Measurements from ENCODE around the gene RNF10. TPM values are rescaled to one million over a fixed set of nuclear protein-coding genes. Genes with fewer than 3 reads are reported as not detected.
"Not testable (repeated sequence)": the region's sequence is repeated elsewhere in the genome, so short reads cannot be mapped to it uniquely, and the experiment has no call there.

Gene RNF10
- 100 to 1,000 TPM; 241 to 279 TPM for total RNA-seq

- Mint-ChIP-seq H3K9me3 (no peaks in the 10 kb centered on the region), H3K27ac (peak within 1 kb of the TSS; percentile 91 to 94), H3K4me1 (ENCODE audit: low read depth in 2 of 2) (peaks cover 40 to 42% of the 10 kb centered on the region in 2 donors), H3K27me3 (no peaks in the 10 kb centered on the region), H3K4me3 (peak within 1 kb of the TSS; percentile 94), H3K36me3 (peaks cover 10% of the 10 kb centered on the region)
- DNase-seq (ENCODE audit: low spot score) (peak; percentile 83), ATAC-seq (peak; percentile 88 to 93)
Observed at GRCh38 chr12:120534203-120534702, at the start of gene RNF10. Gene RNF10, plus strand, starts transcription at chr12:120534356. Its CDS starts 456 bp downstream, at chr12:120534812.

- ATAC-seq (no peak), DNase-seq (ENCODE audit: low spot score) (no peak)
- no peak overlapping the region for H3K4me3 Mint-ChIP-seq
- no peaks in the 10 kb centered on the region for H3K9me3 Mint-ChIP-seq
- H3K36me3 Mint-ChIP-seq = no peaks in the 10 kb centered on the region
- no peak overlapping the region for H3K27ac Mint-ChIP-seq
- H3K4me1 Mint-ChIP-seq (ENCODE audit: low read depth in 2 of 2) = peaks cover 22 to 30% of the 10 kb centered on the region in 2 donors
- no peaks in the 10 kb centered on the region for H3K27me3 Mint-ChIP-seq
Observed at GRCh38 chr12:120485961-120486881, 47.9 kb upstream of the RNF10 start.

DNA sequence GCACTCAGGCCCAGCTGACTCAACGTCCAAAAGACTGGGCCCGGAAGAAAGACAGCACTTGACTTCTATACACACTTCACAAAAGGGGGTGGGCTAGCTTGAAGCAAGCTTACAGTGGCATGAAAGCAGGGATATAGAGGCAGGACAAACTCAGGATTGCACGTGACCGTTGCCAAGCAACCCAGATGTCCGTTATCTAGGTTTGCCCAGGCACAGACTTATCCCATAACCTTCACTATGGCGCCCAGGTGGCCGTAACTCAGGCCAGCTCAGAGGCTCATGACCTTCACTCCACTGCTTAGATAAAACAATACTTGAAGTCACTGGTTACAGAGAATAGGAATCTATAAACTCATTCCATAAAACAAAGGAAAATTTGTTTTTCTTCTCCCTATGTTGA is 46.6 kb upstream of the RNF10 start:
- H3K27me3 Mint-ChIP-seq; H3K27ac Mint-ChIP-seq; H3K36me3 Mint-ChIP-seq; DNase-seq (ENCODE audit: low spot score); H3K4me3 Mint-ChIP-seq; ATAC-seq; H3K9me3 Mint-ChIP-seq: not testable (repeated sequence)
- H3K4me1 Mint-ChIP-seq (ENCODE audit: low read depth in 2 of 2) = peaks cover 14 to 20% of the 10 kb centered on the region in 2 donors

GRCh38 chr12:120488057-120488640 is 46.0 kb upstream of the RNF10 start:
- ATAC-seq (no peak), DNase-seq (ENCODE audit: low spot score) (no peak)
- H3K27me3 Mint-ChIP-seq = no peaks in the 10 kb centered on the region
- no peak overlapping the region for H3K4me3 Mint-ChIP-seq
- H3K9me3 Mint-ChIP-seq = no peaks in the 10 kb centered on the region
- peak overlapping the region in 1 of 2 donors; percentile 52 for H3K27ac Mint-ChIP-seq
- no peaks in the 10 kb centered on the region for H3K36me3 Mint-ChIP-seq
- peaks cover 11 to 17% of the 10 kb centered on the region in 2 donors for H3K4me1 Mint-ChIP-seq (ENCODE audit: low read depth in 2 of 2)

DNA sequence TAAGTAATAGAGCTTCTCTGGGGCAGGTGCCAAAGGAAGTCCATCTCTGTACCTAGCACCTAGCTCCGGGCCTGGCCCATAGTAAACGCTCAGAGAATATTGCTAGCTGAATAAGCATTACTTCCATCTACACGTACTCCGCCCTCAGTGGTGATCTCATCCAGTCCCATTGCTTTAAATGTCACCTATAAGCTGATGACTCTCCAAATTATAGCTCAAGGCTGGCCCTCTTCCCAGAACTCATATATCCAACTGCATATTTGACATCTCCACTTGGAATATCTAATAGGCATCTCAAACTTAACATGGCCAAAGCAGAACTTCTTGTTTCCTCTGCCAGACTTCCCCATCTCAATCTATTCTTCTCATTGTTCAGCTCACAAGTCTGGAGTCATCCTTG is 45.1 kb upstream of the RNF10 start:
- H3K27ac Mint-ChIP-seq = no peak overlapping the region
- ATAC-seq (no peak), DNase-seq (ENCODE audit: low spot score) (no peak)
- H3K27me3 Mint-ChIP-seq = no peaks in the 10 kb centered on the region
- peaks cover 3 to 9% of the 10 kb centered on the region in 2 donors for H3K4me1 Mint-ChIP-seq (ENCODE audit: low read depth in 2 of 2)
- H3K36me3 Mint-ChIP-seq = no peaks in the 10 kb centered on the region
- no peak overlapping the region for H3K4me3 Mint-ChIP-seq
- H3K9me3 Mint-ChIP-seq = no peaks in the 10 kb centered on the region

- H3K27ac Mint-ChIP-seq = no peak overlapping the region
- DNase-seq (ENCODE audit: low spot score) (no peak), ATAC-seq (no peak)
- no peaks in the 10 kb centered on the region for H3K27me3 Mint-ChIP-seq
- H3K36me3 Mint-ChIP-seq = no peaks in the 10 kb centered on the region
- no peaks in the 10 kb centered on the region for H3K9me3 Mint-ChIP-seq
- H3K4me1 Mint-ChIP-seq (ENCODE audit: low read depth in 2 of 2) = peaks cover 6 to 13% of the 10 kb centered on the region in 2 donors
- no peak overlapping the region for H3K4me3 Mint-ChIP-seq
Observed at GRCh38 chr12:120490325-120490724, 43.8 kb upstream of the RNF10 start.

- Mint-ChIP-seq H3K27ac (no peak overlapping the region), H3K27me3 (no peaks in the 10 kb centered on the region), H3K4me1 (ENCODE audit: low read depth in 2 of 2) (peaks cover 9 to 18% of the 10 kb centered on the region in 2 donors), H3K9me3 (no peaks in the 10 kb centered on the region), H3K36me3 (no peaks in the 10 kb centered on the region), H3K4me3 (no peak overlapping the region)
- ATAC-seq = no peak
- no peak for DNase-seq (ENCODE audit: low spot score)
Observed at GRCh38 chr12:120490833-120491512, 43.2 kb upstream of the RNF10 start.

DNA sequence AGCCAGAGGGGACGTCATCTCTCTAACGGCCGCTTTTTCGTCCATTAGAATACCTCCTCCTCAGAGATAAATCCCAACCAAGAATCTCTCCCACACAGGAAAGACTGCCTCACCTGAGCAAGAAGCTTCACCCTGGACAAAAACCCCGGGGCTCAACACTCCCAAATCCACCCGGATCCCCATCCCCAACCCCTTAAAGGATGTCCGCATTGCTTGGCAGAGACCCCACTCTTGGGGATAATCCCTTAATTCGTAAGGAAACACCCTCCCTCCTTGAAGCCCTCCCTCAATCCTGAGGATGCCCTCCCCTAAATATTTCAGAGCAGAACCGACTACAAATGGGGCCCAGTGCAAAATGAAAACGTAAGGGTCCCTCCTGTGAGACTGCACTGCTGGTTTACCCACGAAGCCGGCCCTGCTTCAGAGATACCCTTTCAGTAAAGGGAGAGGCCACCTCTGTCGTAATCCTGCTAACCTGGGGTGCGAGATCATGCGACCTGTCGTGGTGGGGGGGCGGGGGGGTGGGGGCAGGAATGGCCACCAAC is 38.9 kb upstream of the RNF10 start:
- ATAC-seq (peak in 1 of 2 donors; percentile 0), DNase-seq (ENCODE audit: low spot score) (no peak)
- H3K36me3 Mint-ChIP-seq = peaks cover 22% of the 10 kb centered on the region
- H3K27me3 Mint-ChIP-seq = no peaks in the 10 kb centered on the region
- peak overlapping the region; percentile 91 for H3K4me3 Mint-ChIP-seq
- H3K27ac Mint-ChIP-seq = peak overlapping the region; percentile 65 to 88
- H3K9me3 Mint-ChIP-seq = no peaks in the 10 kb centered on the region
- H3K4me1 Mint-ChIP-seq (ENCODE audit: low read depth in 2 of 2) = peaks cover 27 to 34% of the 10 kb centered on the region in 2 donors

DNA sequence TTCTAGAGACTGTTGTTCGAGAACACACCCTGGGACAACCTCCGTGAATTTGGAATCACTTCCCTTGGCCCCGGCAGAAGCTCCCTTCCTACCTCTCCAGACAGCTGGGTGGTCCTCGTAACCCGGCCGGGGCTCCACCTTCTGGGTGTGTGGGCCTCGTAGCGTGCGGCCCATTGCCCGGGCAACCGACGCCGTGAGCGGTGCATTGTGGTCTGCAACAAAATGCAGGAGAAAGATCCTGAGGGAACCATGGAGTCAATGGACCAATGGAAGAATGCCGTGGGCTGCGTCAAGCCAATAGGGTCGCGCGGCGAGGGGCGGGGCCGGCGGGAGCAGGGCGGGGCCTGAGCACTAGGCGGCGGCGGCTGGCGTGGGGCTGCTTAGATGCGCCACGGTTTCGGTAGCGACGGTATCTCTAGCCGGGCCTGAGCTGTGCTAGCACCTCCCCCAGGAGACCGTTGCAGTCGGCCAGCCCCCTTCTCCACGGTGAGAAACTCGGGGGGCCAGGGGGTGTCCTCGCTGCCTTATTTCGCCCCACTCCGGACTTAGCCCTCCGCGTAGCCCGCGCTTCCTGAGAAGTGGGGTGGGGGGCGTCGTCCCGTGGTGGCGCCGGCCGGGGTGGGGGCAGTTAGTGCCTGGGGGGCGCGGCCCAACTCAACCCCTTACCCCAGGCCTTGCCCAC is 38.3 kb upstream of the RNF10 start, which contains the start of gene DYNLL1:
Gene DYNLL1, plus strand, starts transcription at position 383 of the 682 bp plus-strand sequence. CDS start 309 bp downstream, outside the sequence.
- ATAC-seq = peak; percentile 99
- H3K27me3 Mint-ChIP-seq = no peaks in the 10 kb centered on the region
- H3K4me1 Mint-ChIP-seq (ENCODE audit: low read depth in 2 of 2) = peaks cover 29 to 34% of the 10 kb centered on the region in 2 donors
- DNase-seq (ENCODE audit: low spot score) = peak; percentile 98
- peaks cover 27% of the 10 kb centered on the region for H3K36me3 Mint-ChIP-seq
- H3K27ac Mint-ChIP-seq = peak within 1 kb of the TSS; percentile 65 to 88
- no peaks in the 10 kb centered on the region for H3K9me3 Mint-ChIP-seq
- peak within 1 kb of the TSS; percentile 91 for H3K4me3 Mint-ChIP-seq

DNA sequence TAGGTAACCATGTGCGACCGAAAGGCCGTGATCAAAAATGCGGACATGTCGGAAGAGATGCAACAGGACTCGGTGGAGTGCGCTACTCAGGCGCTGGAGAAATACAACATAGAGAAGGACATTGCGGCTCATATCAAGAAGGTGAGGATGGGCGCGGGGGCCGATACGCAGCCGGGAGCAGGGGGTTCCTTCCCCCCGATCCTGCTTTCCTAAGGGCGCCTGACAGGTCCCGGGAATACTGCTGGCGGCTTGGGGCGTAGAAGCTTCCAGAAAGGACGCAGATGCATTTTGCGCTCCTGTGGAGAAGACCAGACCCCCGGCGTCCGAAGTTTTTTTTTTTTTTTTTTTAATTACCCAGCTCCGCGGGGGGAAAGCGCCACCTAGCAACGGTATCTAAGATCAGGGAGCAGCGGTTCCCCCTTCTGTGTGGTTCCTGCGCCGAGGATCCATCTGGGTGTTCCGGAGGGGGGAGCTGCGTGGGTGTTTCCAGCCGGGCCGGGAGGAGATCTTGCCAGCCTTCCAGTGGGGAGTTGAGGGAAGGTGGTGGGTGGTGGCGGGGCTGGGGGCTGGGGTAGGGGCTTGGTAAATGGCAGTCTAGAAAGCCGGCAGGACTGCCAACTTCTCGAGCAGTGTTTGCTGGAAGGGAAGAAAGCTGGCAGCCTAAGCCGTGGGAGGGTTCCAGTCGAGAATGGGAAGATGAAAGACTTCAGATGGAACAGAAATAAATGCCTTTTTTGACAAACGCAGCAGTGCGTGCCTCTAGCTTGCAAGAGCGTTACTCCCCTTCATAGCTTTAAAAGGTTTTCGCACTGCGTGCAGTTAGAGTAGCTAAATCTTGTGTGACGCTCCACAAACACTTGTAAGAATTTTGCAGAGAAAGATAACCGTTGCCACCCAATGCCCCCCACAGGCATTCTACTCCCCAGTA is 37.5 kb upstream of the RNF10 start:
- peak overlapping the region; percentile 91 for H3K4me3 Mint-ChIP-seq
- ATAC-seq (no peak), DNase-seq (ENCODE audit: low spot score) (peak; percentile 67)
- peaks cover 29 to 34% of the 10 kb centered on the region in 2 donors for H3K4me1 Mint-ChIP-seq (ENCODE audit: low read depth in 2 of 2)
- H3K36me3 Mint-ChIP-seq = peaks cover 27% of the 10 kb centered on the region
- no peaks in the 10 kb centered on the region for H3K9me3 Mint-ChIP-seq
- no peaks in the 10 kb centered on the region for H3K27me3 Mint-ChIP-seq
- H3K27ac Mint-ChIP-seq = peak overlapping the region; percentile 65 to 88

GRCh38 chr12:120497524-120498150 is 36.5 kb upstream of the RNF10 start:
- Mint-ChIP-seq H3K9me3 (no peaks in the 10 kb centered on the region), H3K27me3 (no peaks in the 10 kb centered on the region), H3K4me3 (peak overlapping the region; percentile 91), H3K27ac (peak overlapping the region; percentile 65 to 88), H3K36me3 (peaks cover 27% of the 10 kb centered on the region), H3K4me1 (ENCODE audit: low read depth in 2 of 2) (peaks cover 29 to 34% of the 10 kb centered on the region in 2 donors)
- ATAC-seq (no peak), DNase-seq (ENCODE audit: low spot score) (no peak)
